Liver (tissue), 2 donors: ENCODE results near the gene RSAD2.

Experiments
- CTCF ChIP-seq: fragments of 150-350 bp; IDR thresholded peaks from 2 replicates; pipeline ENCODE4 v1.5.1; 2017; ENCODE audit warnings: improper control_type of control experiment, low read depth, low read length; ENCODE audit not compliant: missing input control
- MAX ChIP-seq: IDR thresholded peaks from 2 replicates; pipeline ENCODE4 v1.6.1; 2016; ENCODE audit warnings: antibody characterized with exemption
- REST ChIP-seq: IDR thresholded peaks from 2 replicates; pipeline ENCODE4 v1.6.1; 2016; ENCODE audit warnings: antibody characterized with exemption, mild to moderate bottlenecking
- donor health status: healthy.

GRCh38 chr2:6943971-6944370, 66.4 kb downstream of the RSAD2 start:
- TF ChIP-seq REST: no peak
- TF ChIP-seq MAX: no peak
- no peak for TF ChIP-seq CTCF
